NCI-H524 (cell line): ENCODE measurements around the gene BRD3OS.
A peak's percentile ranks its signal among the peaks of the same experiment; 100 is the strongest.

ENCODE experiments used
- DNase-seq, 2 experiments: peaks; one replicate each; lab custom pipeline; 2025; lab: John Stamatoyannopoulos, UW

BRD3OS gene

GRCh38 chr9:134004881-134005280 lies 20.4 kb upstream of the BRD3OS start:
- no peak for DNase-seq

DNA sequence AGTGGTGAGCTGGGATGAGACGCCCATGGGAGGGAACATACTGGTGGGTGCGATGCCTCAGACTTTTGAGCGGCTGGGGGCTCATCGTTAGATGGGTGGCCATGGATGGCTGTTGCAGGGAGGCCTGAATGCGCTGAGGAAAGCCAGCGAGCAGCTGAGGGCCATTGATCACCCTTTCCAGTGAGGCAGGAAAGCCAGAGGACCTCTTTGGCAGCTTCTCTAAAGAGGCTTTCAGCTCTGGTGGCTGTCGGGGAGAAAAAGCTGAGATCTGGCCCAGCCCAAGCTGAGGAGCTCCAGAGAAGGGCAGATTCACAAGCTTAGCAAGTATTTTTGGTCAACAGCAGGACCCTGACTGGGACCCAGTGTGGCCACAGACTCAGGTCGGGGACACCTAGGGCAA lies 19.9 kb upstream of the BRD3OS start:
- DNase-seq, result no peak

DNA sequence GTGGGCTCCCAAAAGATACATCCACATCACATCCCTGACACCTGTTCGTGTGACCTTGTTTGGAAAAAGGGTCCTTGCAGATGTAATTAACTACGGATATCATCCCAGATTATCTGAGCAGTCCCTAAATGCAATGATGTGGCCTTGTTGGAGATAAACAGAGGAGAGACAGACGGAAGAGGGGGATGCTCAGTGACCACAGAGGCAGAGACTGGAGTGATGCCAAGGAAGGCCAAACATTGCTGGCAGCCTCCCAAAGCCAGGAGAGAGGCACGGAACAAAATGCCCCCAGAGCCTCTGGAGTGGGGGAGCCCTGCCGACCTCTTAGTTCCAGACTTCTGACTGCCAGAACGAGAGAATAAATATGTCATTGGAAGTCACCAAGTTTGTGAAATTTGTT lies 18.1 kb upstream of the BRD3OS start:
- peak in 1 of 2 experiments; percentile 44 for DNase-seq

DNA sequence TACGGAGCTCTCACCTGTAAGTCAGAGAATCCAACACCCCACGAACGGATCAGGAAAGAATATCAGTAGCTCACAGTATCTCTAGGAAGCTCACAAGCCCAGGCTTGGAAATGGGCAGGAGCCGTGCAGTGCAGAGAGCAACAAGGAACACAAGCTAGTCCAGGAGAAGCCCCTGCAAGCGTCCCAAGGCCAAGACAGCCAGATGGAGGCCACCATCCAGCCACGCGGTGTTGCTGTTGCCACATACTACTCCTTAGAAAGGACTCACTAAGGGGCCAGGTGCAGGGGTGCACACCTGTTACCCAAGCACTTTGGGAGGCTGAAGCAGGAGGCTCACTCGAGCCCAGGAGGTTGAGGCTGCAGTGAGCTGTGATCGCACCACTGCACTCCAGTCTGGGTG lies 17.7 kb upstream of the BRD3OS start:
- DNase-seq, result no peak

DNA sequence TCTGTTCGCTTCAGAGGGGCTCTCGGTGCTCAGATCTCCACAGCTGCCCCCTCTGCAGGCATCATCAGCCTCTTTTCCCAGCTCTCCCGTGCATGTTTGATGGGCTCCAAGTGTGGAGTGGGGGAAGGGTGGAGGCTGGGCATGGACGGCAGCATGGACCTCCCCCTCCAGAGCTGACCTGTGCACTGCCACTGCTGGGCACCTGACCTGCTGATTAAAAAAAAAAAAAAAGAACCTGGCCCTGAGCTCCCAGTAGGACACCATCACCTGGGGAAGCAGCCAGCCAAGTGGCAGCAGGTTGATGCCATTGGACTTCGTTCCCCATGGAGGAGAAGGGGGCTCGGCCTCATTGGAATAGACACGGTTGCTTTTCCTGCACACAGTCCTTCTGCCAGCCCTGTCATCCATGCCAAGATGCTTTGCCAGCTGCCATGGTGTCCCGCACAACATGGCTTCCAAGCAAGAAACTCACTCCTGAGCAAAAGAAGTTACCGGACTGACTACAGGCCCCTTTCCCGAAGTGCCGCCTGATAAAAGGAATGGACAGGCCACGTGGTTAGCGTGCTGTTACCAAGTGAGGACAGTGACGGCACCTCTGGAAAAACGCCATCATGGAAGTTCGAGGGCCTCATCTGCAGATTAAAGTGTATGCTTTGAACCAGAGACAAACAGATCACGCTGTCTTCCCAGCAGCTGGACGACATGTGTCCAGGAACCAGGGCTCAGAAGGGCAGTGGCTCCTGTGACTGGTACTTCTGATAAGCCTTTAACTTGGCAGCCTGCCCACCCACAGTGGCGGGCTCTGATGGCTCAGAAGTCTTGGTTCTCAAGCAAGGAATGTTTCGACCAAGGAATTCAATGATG lies 14.7 kb upstream of the BRD3OS start:
- DNase-seq, result peak; percentile 80 to 88

- no peak for DNase-seq
Observed at GRCh38 chr9:134011401-134011800, 13.9 kb upstream of the BRD3OS start.

DNA sequence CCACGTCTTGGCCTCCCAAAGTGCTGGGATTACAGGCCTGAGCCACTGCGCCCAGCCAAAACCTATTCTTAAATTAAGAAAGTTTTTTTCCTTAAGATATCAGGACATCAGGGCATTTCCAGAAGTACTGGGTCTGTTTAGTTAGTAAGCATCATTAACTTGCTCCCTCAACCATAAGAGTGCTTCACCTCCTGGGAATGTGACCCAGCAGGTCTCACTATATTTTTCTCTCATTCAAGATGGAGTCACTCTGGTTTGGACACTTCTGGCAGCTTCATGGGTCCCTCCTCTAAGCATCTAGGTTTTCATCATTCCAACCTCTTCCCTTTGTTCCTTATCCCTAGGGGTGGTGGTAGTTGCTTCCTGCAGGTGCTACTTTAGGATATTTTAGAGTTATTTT lies 10.3 kb upstream of the BRD3OS start:
- no peak for DNase-seq

DNA sequence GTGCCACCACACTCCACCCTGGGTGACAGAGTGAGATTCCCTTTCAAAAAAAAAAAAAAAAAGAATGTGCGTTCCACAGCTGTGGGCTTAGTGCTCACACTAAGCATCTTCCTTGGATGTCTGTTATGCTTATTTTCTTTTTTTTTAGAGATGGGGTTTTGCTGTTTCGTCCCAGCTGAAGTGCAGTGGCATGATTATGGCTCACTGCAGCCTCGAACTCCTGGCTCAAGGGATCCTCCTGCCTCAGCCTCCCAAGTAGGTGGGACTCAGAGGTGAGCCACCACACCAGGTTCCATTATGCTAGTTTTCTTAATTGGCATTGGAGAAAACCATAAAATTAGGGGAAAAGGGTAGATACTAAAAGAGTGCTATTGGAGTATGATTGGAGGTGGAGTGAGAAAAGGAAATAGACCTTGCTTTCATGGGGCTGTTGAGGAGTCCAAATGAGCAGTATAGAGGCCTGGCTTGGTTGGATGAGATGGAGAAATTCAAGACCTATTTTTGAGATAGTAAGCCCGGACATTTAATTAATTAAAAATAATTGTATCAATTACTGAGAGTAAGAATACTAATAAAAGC lies 978 bp upstream of the BRD3OS start:
- no peak for DNase-seq

- peak in 1 of 2 experiments; percentile 65 for DNase-seq
Observed at GRCh38 chr9:134025606-134026541, 593 bp downstream of the BRD3OS start.

DNA sequence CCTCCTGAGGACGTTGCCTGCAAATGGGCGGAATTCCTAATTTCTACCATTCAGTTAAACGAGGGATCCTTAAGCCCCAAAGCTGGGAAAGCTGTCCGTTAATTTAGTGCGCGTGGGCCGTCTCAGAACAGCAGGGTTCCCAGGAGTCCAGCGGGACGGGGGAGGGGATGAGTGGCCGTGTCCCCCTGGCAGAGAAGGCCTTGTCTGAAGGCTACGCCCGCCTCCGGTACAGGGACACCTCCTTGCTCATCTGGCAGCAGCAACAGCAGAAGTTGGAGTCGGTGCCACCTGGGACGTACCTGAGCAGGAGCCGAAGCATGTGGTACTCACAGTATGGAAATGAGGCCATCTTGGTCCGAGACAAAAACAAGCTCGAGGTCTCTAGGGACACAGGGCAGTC lies 1.3 kb downstream of the BRD3OS start:
- DNase-seq, result no peak

- no peak for DNase-seq
Observed at GRCh38 chr9:134026981-134027380, 1.7 kb downstream of the BRD3OS start.

DNA sequence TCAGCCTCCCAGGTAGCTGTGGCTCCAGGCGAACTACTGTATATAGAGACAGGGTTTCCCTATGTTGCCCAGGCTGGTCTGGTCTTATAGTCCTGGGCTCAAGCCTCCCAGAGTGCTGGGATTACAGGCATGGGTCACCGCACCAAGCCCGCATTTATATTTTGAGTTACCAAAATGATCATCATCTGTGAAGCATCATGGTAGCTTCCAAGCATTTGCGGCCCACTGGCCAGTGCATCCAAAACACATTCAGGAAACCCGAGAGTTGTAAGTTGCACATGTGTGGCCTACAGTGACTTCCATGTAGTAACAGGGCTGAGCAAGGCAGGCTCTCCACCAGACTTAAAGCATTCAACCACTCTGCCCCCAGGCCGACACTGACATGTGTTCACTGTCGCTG lies 2.3 kb downstream of the BRD3OS start:
- peak in 1 of 2 experiments; percentile 55 for DNase-seq

DNA sequence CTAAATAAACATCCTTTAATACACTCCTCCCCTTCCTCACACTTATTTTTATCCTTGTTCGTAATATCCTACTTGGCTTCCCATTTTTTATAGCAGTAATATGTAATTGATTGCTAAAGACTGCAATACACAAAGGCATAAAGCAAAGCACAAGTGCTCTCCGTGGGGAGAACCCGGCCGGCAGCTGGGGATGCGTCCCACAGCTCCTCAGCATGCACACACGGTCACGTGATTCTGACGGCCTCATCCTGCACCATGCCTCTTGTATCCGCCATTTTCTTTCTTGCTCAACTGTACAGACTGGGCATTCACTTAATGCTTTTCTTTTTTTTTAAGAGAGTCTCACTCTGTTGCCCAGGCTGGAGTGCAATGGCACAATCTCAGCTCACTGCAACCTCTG lies 2.8 kb downstream of the BRD3OS start:
- no peak for DNase-seq

DNA sequence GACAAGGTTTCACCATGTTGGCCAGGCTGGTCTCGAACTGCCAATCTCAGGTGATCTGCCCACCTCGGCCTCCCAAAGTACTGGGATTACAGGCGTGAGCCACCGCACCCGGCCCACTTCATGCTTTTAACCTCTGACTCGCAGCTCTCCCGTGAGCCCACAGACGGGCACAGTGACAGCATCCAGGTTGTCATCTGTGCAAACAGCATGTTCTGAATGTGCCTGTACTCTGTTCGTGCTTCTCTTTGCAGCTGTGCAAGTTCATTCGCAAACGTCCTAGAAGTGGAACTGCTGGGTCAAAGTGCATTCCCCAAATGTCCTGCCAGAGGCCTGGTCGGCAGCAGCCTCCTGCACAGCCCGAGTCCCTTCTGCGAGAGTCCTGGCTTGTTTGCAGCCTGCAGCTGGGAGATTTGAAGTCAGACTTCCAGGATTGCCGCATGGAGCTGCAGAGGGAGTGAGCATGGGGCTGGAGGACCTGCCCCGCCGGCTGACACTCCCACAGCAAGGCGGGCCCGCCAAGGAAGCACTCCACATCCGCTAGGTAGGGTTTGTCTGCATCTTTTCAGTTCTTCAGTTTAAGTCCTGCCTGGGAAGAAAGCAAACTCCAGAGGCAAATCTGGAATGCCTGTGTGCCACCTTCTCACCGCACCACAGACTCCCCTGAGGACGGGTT lies 3.4 kb downstream of the BRD3OS start:
- DNase-seq, result no peak

- DNase-seq, result no peak
Observed at GRCh38 chr9:134029248-134030226, 4.3 kb downstream of the BRD3OS start.

GRCh38 chr9:134030821-134031470 lies 5.7 kb downstream of the BRD3OS start:
- no peak for DNase-seq

- no peak for DNase-seq
Observed at GRCh38 chr9:134031783-134032182, 6.5 kb downstream of the BRD3OS start.

GRCh38 chr9:134032456-134033222 lies 7.4 kb downstream of the BRD3OS start:
- no peak for DNase-seq

- no peak for DNase-seq
Observed at GRCh38 chr9:134033516-134034214, 8.4 kb downstream of the BRD3OS start.
